OCI-LY1 (cell line): ENCODE measurements around the gene MYO1A.

Source experiments
- H2AFZ ChIP-seq: fragments of 200-600 bp; sonication (generic), shearing (Covaris generic); 2 replicates; pipeline ENCODE4 v1.6.0; 2014; ENCODE audit warnings: antibody characterized with exemption, mild to moderate bottlenecking, low read length
- H3F3A ChIP-seq: fragments of 200-600 bp; sonication (generic), shearing (Covaris generic); 2 replicates; pipeline ENCODE4 v1.6.0; 2014; ENCODE audit warnings: mild to moderate bottlenecking, antibody characterized with exemption, low read length, moderate library complexity; ENCODE audit not compliant: insufficient read depth
- H3K27ac ChIP-seq: fragments of 200-600 bp; sonication (generic); 2 replicates; pipeline ENCODE4 v1.5.1; 2014; ENCODE audit warnings: low read length, mixed run types, mild to moderate bottlenecking, low read depth; ENCODE audit not compliant: poor library complexity, severe bottlenecking
- H3K27me3 ChIP-seq: fragments of 200-600 bp; sonication (generic); 2 replicates; pipeline ENCODE4 v1.6.0; 2014; ENCODE audit warnings: antibody characterized with exemption, mild to moderate bottlenecking, low read length, moderate library complexity; ENCODE audit not compliant: insufficient read depth
- H3K36me3 ChIP-seq: fragments of 200-600 bp; sonication (generic); 2 replicates; pipeline ENCODE4 v1.6.1; 2014; ENCODE audit warnings: mild to moderate bottlenecking, antibody characterized with exemption, low read length, moderate library complexity, mixed read lengths; ENCODE audit not compliant: insufficient read depth
- H3K4me1 ChIP-seq: fragments of 200-600 bp; sonication (generic); 2 replicates; pipeline ENCODE4 v1.5.1; 2014; ENCODE audit warnings: mild to moderate bottlenecking, low read length, moderate library complexity; ENCODE audit not compliant: insufficient read depth, severe bottlenecking
- H3K4me2 ChIP-seq: fragments of 200-600 bp; sonication (generic), shearing (Covaris generic); 2 replicates; pipeline ENCODE4 v1.6.1; 2014; ENCODE audit warnings: low read length
- H3K4me3 ChIP-seq: fragments of 200-600 bp; sonication (generic); 2 replicates; pipeline ENCODE4 v1.5.1; 2014; ENCODE audit warnings: low read length, low read depth, mild to moderate bottlenecking, mixed read lengths; ENCODE audit not compliant: poor library complexity, severe bottlenecking
- H3K79me2 ChIP-seq: fragments of 200-600 bp; shearing (Covaris generic); 2 replicates; pipeline ENCODE4 v1.6.1; 2016; ENCODE audit warnings: mixed run types, low read length, mixed read lengths; ENCODE audit not compliant: insufficient read depth
- H3K9ac ChIP-seq: fragments of 200-600 bp; sonication (generic), shearing (Covaris generic); 2 replicates; pipeline ENCODE4 v1.6.1; 2014; ENCODE audit warnings: mild to moderate bottlenecking, low read length, mixed read lengths
- H3K9me2 ChIP-seq: fragments of 200-600 bp; sonication (generic), shearing (Covaris generic); 2 replicates; pipeline ENCODE4 v1.6.1; 2014; ENCODE audit warnings: low read depth, mild to moderate bottlenecking, low read length, mixed read lengths
- H3K9me3 ChIP-seq: fragments of 200-600 bp; shearing (Covaris generic); 2 replicates; pipeline ENCODE4 v1.6.1; 2014; ENCODE audit warnings: low read length, mixed read lengths
- H4K20me1 ChIP-seq: fragments of 200-600 bp; sonication (generic), shearing (Covaris generic); 2 replicates; pipeline ENCODE4 v1.6.0; 2016; ENCODE audit warnings: mild to moderate bottlenecking, low read length; ENCODE audit not compliant: insufficient read depth
- EZH2 ChIP-seq: fragments of 200-600 bp; sonication (generic), shearing (Covaris generic); IDR thresholded peaks from 2 replicates; pipeline ENCODE4 v1.8.0; 2017; ENCODE audit warnings: borderline replicate concordance, mixed run types, mild to moderate bottlenecking, antibody characterized with exemption, low read length, moderate library complexity, mixed read lengths
- TF ChIP-seq, protein P1 (sequence below): fragments of 200-600 bp; sonication (generic), shearing (Covaris generic); IDR thresholded peaks from 2 replicates; pipeline ENCODE4 v1.5.1; 2017; ENCODE audit warnings: mild to moderate bottlenecking, antibody characterized with exemption, low read length, moderate library complexity, mixed read lengths

MYO1A gene

GRCh38 chr12:56996793-56997545 is 53.0 kb downstream of the MYO1A start:
- Histone ChIP-seq H4K20me1 (no peaks in the 10 kb centered on the region), H3K27ac (no peak overlapping the region), H3K4me1 (no peaks in the 10 kb centered on the region), H3K9me2 (no peaks in the 10 kb centered on the region), H3K9ac (no peak overlapping the region), H3K4me3 (no peak overlapping the region), H3K27me3 (no peaks in the 10 kb centered on the region), H3K36me3 (peaks cover 21% of the 10 kb centered on the region; the same call in 1 of the 2 replicates), H3K9me3 (no peaks in the 10 kb centered on the region), H3F3A (no peaks in the 10 kb centered on the region), H3K79me2 (no peaks in the 10 kb centered on the region), H3K4me2 (no peak overlapping the region), H2AFZ (no peak overlapping the region)
- TF ChIP-seq, protein P1, sequence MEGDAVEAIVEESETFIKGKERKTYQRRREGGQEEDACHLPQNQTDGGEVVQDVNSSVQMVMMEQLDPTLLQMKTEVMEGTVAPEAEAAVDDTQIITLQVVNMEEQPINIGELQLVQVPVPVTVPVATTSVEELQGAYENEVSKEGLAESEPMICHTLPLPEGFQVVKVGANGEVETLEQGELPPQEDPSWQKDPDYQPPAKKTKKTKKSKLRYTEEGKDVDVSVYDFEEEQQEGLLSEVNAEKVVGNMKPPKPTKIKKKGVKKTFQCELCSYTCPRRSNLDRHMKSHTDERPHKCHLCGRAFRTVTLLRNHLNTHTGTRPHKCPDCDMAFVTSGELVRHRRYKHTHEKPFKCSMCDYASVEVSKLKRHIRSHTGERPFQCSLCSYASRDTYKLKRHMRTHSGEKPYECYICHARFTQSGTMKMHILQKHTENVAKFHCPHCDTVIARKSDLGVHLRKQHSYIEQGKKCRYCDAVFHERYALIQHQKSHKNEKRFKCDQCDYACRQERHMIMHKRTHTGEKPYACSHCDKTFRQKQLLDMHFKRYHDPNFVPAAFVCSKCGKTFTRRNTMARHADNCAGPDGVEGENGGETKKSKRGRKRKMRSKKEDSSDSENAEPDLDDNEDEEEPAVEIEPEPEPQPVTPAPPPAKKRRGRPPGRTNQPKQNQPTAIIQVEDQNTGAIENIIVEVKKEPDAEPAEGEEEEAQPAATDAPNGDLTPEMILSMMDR: no peak
- no peak for TF ChIP-seq EZH2

GRCh38 chr12:56995930-56996496 is 53.9 kb downstream of the MYO1A start:
- TF ChIP-seq, protein P1: no peak
- no peak for TF ChIP-seq EZH2
- H3K9ac ChIP-seq: no peak overlapping the region
- no peaks in the 10 kb centered on the region for H3K79me2 ChIP-seq
- H3K4me3 ChIP-seq: no peak overlapping the region
- no peaks in the 10 kb centered on the region for H3K4me1 ChIP-seq
- no peaks in the 10 kb centered on the region for H3K9me2 ChIP-seq
- H3K27me3 ChIP-seq: no peaks in the 10 kb centered on the region
- H3F3A ChIP-seq: no peaks in the 10 kb centered on the region
- peaks cover 19% of the 10 kb centered on the region; the same call in 1 of the 2 replicates for H3K36me3 ChIP-seq
- H2AFZ ChIP-seq: no peak overlapping the region
- no peak overlapping the region for H3K4me2 ChIP-seq
- H4K20me1 ChIP-seq: no peaks in the 10 kb centered on the region
- H3K9me3 ChIP-seq: no peaks in the 10 kb centered on the region
- no peak overlapping the region for H3K27ac ChIP-seq

DNA sequence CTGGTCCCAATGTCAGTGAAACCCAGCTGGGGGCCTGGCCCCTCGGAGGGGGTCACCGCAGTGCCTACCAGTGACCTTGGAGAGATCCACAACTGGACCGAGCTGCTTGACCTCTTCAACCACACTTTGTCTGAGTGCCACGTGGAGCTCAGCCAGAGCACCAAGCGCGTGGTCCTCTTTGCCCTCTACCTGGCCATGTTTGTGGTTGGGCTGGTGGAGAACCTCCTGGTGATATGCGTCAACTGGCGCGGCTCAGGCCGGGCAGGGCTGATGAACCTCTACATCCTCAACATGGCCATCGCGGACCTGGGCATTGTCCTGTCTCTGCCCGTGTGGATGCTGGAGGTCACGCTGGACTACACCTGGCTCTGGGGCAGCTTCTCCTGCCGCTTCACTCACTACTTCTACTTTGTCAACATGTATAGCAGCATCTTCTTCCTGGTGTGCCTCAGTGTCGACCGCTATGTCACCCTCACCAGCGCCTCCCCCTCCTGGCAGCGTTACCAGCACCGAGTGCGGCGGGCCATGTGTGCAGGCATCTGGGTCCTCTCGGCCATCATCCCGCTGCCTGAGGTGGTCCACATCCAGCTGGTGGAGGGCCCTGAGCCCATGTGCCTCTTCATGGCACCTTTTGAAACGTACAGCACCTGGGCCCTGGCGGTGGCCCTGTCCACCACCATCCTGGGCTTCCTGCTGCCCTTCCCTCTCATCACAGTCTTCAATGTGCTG is 54.6 kb downstream of the MYO1A start:
- H3F3A ChIP-seq: no peaks in the 10 kb centered on the region
- no peak overlapping the region for H2AFZ ChIP-seq
- no peak overlapping the region for H3K9ac ChIP-seq
- H3K27me3 ChIP-seq: no peaks in the 10 kb centered on the region
- H3K9me2 ChIP-seq: no peaks in the 10 kb centered on the region
- no peak overlapping the region for H3K27ac ChIP-seq
- H3K79me2 ChIP-seq: no peaks in the 10 kb centered on the region
- no peaks in the 10 kb centered on the region for H4K20me1 ChIP-seq
- no peak overlapping the region for H3K4me3 ChIP-seq
- H3K36me3 ChIP-seq: 0 out of 2 replicates have a peak, but pooled peaks cover 13% of the 10 kb centered on the region
- no peaks in the 10 kb centered on the region for H3K9me3 ChIP-seq
- no peaks in the 10 kb centered on the region for H3K4me1 ChIP-seq
- TF ChIP-seq, protein P1: no peak
- TF ChIP-seq EZH2: no peak
- no peak overlapping the region for H3K4me2 ChIP-seq
